Measurements from ENCODE around the gene UPF1.
A peak's percentile ranks its signal among the peaks of the same experiment; 100 is the strongest.

Gene UPF1

DNA sequence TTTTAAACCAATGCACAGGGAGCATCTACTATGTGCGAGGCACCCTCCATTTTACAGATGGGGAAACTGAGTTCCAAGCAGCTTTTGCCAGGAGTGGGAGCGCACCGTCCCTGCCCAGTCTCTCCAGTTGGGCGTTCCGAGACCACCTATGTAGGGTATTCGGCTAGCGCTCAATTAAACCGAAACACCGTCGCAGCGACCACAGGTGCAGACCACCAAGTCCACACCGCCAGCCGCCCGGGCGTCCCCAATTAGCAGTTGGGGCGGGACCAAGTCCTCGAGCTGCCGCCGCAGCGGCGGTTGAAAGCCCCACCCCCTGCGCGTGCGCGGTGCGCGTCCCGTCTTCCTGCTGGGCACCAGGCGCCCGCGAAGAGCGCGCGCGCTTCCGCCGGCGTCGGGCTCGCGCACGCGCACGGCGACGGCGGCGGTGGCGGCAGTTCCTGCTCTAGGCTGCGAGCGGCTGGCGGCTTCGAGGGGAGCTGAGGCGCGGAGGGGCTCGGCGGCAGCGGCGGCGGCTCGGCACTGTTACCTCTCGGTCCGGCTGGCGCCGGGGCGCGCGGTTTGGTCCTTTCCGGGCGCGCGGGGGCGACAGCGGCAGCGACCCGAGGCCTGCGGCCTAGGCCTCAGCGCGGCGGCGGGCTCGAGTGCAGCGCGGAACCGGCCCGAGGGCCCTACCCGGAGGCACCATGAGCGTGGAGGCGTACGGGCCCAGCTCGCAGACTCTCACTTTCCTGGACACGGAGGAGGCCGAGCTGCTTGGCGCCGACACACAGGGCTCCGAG lies at the start of gene UPF1:
UPF1 (plus strand) TSS at position 436 of the 782 bp plus-strand sequence; CDS start at position 687, 251 bp downstream.
- Histone ChIP-seq H4K20me1 (ENCODE audit: low read depth, low read length) (peaks cover 33% of the 10 kb centered on the region), H3F3A (ENCODE audit: insufficient read depth) (no peaks in the 10 kb centered on the region), H3K4me3 (ENCODE audit: insufficient read depth, low read length, poor library complexity, severe bottlenecking) (peak within 1 kb of the TSS; percentile 83), H3K9ac (ENCODE audit: low read length) (peak within 1 kb of the TSS; percentile 87), H3K27ac (ENCODE audit: low read depth, low read length) (peak within 1 kb of the TSS; percentile 84), H3K9me2 (replicated peaks; ENCODE audit: insufficient read depth, low read length) (no peaks in the 10 kb centered on the region), H3K79me2 (ENCODE audit: insufficient read depth, low read length) (peaks cover 44% of the 10 kb centered on the region), H3K36me3 (ENCODE audit: low read length) (peaks cover 14% of the 10 kb centered on the region), H3K9me3 (ENCODE audit: insufficient read depth, low read length) (peaks cover 4% of the 10 kb centered on the region; the same call in 1 of the 2 replicates), H2AFZ (ENCODE audit: low read depth, low read length, severe bottlenecking) (peak within 1 kb of the TSS; percentile 91), H3K27me3 (ENCODE audit: low read length) (no peaks in the 10 kb centered on the region), H3K4me2 (ENCODE audit: low read depth, low read length, poor library complexity, severe bottlenecking) (peak within 1 kb of the TSS; percentile 91)
- TF ChIP-seq EZH2phosphoT487 (conservative IDR thresholded peaks at IDR 0.05; ENCODE audit: low read length), result no peak
- TF ChIP-seq, protein P1, sequence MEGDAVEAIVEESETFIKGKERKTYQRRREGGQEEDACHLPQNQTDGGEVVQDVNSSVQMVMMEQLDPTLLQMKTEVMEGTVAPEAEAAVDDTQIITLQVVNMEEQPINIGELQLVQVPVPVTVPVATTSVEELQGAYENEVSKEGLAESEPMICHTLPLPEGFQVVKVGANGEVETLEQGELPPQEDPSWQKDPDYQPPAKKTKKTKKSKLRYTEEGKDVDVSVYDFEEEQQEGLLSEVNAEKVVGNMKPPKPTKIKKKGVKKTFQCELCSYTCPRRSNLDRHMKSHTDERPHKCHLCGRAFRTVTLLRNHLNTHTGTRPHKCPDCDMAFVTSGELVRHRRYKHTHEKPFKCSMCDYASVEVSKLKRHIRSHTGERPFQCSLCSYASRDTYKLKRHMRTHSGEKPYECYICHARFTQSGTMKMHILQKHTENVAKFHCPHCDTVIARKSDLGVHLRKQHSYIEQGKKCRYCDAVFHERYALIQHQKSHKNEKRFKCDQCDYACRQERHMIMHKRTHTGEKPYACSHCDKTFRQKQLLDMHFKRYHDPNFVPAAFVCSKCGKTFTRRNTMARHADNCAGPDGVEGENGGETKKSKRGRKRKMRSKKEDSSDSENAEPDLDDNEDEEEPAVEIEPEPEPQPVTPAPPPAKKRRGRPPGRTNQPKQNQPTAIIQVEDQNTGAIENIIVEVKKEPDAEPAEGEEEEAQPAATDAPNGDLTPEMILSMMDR (IDR thresholded peaks at IDR 0.05; ENCODE audit: insufficient read depth, low read length, poor library complexity, severe bottlenecking), result no peak

DNA sequence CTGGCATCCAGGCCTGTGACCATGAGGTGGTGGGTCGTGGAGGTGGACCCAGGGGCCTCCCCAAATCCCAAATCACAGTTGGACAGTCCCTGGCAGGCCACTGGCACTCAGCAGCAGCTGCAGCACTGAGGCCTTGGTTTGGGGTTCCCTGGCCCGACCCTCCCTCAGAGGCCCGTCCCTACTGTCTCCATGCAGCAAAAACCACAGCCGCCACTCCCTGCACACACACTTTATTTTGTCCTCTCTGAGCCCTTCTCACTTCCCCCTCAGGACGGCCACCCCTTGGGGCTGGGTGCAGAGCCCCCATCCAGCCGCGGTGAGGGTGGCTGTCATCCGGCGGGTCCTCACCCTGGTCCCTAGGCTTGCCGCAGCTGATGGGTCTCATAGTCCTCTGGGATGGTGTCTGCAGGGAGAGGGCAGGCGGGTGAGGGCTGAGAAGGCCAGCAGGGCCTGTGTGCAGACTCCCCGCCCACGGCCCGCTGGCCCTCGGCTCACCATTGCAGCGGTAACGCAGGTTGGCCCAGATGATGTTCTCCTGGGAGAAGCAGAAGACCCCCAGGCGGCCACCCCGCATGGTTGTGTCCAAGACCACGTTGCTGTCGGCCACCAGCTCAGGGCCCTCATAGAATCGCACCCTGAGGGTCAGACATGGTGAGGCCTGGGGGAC lies 49.1 kb upstream of the UPF1 start:
- H3K9me3 ChIP-seq (ENCODE audit: insufficient read depth, low read length), result no peaks in the 10 kb centered on the region
- H3K4me3 ChIP-seq (ENCODE audit: insufficient read depth, low read length, poor library complexity, severe bottlenecking), result no peak overlapping the region
- H3K9ac ChIP-seq (ENCODE audit: low read length), result no peak overlapping the region
- no peak overlapping the region for H2AFZ ChIP-seq (ENCODE audit: low read depth, low read length, severe bottlenecking)
- H3K36me3 ChIP-seq (ENCODE audit: low read length), result no peaks in the 10 kb centered on the region
- H3K27ac ChIP-seq (ENCODE audit: low read depth, low read length), result no peak overlapping the region
- TF ChIP-seq, protein P1 (IDR thresholded peaks at IDR 0.05; ENCODE audit: insufficient read depth, low read length, poor library complexity, severe bottlenecking), result no peak
- TF ChIP-seq EZH2phosphoT487 (conservative IDR thresholded peaks at IDR 0.05; ENCODE audit: low read length), result no peak
- no peaks in the 10 kb centered on the region for H3K79me2 ChIP-seq (ENCODE audit: insufficient read depth, low read length)
- H4K20me1 ChIP-seq (ENCODE audit: low read depth, low read length), result no peaks in the 10 kb centered on the region
- H3F3A ChIP-seq (ENCODE audit: insufficient read depth), result no peaks in the 10 kb centered on the region
- H3K4me2 ChIP-seq (ENCODE audit: low read depth, low read length, poor library complexity, severe bottlenecking), result no peak overlapping the region
- H3K9me2 ChIP-seq (replicated peaks; ENCODE audit: insufficient read depth, low read length), result no peaks in the 10 kb centered on the region
- no peaks in the 10 kb centered on the region for H3K27me3 ChIP-seq (ENCODE audit: low read length)

DNA sequence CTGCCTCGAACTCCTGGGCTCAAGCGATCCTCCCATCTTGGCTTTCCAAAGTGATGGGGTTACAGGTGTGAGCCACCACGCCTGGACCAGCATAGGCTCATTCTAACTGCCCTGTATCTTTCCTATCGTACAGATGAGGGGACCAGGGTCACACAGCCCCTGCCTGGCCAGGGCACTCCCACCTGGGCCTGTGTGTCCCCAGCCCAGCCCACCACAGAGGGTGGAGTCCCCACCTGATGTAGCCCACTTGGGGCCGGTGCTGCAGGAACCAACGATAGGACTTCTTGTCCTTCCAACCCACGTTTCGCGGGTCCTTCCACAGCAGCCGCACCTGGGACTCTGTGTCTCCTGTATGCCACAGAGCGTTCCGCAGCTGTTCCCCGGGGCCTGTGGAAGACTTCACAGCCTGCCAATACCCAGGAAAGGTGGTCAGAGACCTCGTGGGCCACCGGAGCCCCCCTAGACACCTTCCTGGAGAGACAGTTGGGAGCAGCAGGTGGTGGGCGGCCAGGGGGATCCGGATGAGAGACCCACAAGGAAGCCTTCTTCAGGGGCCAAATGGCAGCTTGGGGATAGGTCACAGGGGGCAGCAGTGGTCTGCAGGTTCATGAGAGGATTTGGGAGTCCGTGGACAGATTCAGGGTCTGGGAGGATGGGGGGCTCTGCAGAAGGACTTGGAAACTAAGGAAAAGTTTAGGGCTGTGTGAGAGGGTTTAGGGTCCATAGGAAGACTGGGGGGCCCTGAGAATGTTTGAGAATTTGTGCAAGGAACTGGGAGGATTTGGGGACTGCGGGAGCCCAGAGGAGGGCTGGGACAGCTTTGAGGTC lies 47.6 kb upstream of the UPF1 start:
- H2AFZ ChIP-seq (ENCODE audit: low read depth, low read length, severe bottlenecking), result no peak overlapping the region

More for the DNA sequence above, 47.6 kb upstream of the UPF1 start:
- no peaks in the 10 kb centered on the region for H3F3A ChIP-seq (ENCODE audit: insufficient read depth)
- no peaks in the 10 kb centered on the region for H3K36me3 ChIP-seq (ENCODE audit: low read length)
- no peaks in the 10 kb centered on the region for H3K9me2 ChIP-seq (replicated peaks; ENCODE audit: insufficient read depth, low read length)
- H3K4me3 ChIP-seq (ENCODE audit: insufficient read depth, low read length, poor library complexity, severe bottlenecking), result no peak overlapping the region
- H3K79me2 ChIP-seq (ENCODE audit: insufficient read depth, low read length), result no peaks in the 10 kb centered on the region
- H3K27ac ChIP-seq (ENCODE audit: low read depth, low read length), result no peak overlapping the region
- no peak for TF ChIP-seq EZH2phosphoT487 (conservative IDR thresholded peaks at IDR 0.05; ENCODE audit: low read length)
- TF ChIP-seq, protein P1 (IDR thresholded peaks at IDR 0.05; ENCODE audit: insufficient read depth, low read length, poor library complexity, severe bottlenecking), result no peak
- no peaks in the 10 kb centered on the region for H3K9me3 ChIP-seq (ENCODE audit: insufficient read depth, low read length)
- H4K20me1 ChIP-seq (ENCODE audit: low read depth, low read length), result no peaks in the 10 kb centered on the region
- no peaks in the 10 kb centered on the region for H3K27me3 ChIP-seq (ENCODE audit: low read length)
- H3K4me2 ChIP-seq (ENCODE audit: low read depth, low read length, poor library complexity, severe bottlenecking), result no peak overlapping the region
- H3K9ac ChIP-seq (ENCODE audit: low read length), result no peak overlapping the region
